Breast epithelium (tissue), 3 donors: ENCODE measurements around the gene HIPK2.

Experiments used
- CTCF ChIP-seq, 3 donors: fragments of 450-650 bp; IDR thresholded peaks; one replicate each; pipeline ENCODE4 v1.5.1; 2016 to 2017; ENCODE audit warnings: antibody characterized with exemption in 3 of 3, mild to moderate bottlenecking in 3 of 3, moderate library complexity in 3 of 3
- POLR2A ChIP-seq: fragments of 450-650 bp; IDR thresholded peaks from one replicate; pipeline ENCODE4 v1.6.1; 2016; ENCODE audit warnings: antibody characterized with exemption, mild to moderate bottlenecking, moderate library complexity
- POLR2AphosphoS5 ChIP-seq, 3 donors: sonication (generic); formaldehyde crosslinking; IDR thresholded peaks; one replicate each; pipeline ENCODE4 v1.6.1; 2017; ENCODE audit warnings: antibody characterized with exemption in 3 of 3

- TF ChIP-seq CTCF (IDR thresholded peaks at IDR 0.05) (no peak), POLR2A (no peak), POLR2AphosphoS5 (IDR thresholded peaks at IDR 0.05) (no peak)
These were observed 3.4 kb downstream of the HIPK2 start for GRCh38 chr7:139774376-139774775.
